Measurements from ENCODE around the gene SLC36A2.

DNA sequence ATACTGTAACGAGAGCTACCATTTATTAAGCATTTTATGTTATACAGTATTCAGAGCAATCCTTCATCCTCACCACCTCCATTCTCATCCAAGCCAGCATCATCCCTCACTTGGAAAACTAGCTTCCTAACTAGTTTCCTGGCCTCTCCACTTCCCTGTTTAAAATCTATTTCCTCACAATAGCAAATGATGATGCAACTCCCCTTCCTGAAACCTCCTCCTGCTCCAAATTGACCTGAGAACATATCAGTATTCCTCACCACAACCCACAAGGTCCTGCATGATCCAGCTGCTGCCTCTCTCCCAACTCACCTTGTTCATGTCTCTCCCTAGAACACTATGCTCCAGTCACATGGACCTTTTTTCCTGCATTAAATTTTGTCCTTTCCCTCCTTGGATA lies 4.3 kb upstream of the SLC36A2 start:
- TF ChIP-seq, protein P1, sequence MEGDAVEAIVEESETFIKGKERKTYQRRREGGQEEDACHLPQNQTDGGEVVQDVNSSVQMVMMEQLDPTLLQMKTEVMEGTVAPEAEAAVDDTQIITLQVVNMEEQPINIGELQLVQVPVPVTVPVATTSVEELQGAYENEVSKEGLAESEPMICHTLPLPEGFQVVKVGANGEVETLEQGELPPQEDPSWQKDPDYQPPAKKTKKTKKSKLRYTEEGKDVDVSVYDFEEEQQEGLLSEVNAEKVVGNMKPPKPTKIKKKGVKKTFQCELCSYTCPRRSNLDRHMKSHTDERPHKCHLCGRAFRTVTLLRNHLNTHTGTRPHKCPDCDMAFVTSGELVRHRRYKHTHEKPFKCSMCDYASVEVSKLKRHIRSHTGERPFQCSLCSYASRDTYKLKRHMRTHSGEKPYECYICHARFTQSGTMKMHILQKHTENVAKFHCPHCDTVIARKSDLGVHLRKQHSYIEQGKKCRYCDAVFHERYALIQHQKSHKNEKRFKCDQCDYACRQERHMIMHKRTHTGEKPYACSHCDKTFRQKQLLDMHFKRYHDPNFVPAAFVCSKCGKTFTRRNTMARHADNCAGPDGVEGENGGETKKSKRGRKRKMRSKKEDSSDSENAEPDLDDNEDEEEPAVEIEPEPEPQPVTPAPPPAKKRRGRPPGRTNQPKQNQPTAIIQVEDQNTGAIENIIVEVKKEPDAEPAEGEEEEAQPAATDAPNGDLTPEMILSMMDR (IDR thresholded peaks at IDR 0.05), result no peak
- TF ChIP-seq POLR2A (IDR thresholded peaks at IDR 0.05) (no peak), POLR2AphosphoS5 (IDR thresholded peaks at IDR 0.05) (no peak)
